Measurements from ENCODE around the gene CD22. TPM values are rescaled to one million over a fixed set of nuclear protein-coding genes. Genes with fewer than 3 reads are reported as not detected.
A peak's percentile ranks its signal among the peaks of the same experiment; 100 is the strongest.

CD22 gene
- total RNA-seq, 2 experiments from 2014 or later = 3.5 to 4.1 TPM

DNA sequence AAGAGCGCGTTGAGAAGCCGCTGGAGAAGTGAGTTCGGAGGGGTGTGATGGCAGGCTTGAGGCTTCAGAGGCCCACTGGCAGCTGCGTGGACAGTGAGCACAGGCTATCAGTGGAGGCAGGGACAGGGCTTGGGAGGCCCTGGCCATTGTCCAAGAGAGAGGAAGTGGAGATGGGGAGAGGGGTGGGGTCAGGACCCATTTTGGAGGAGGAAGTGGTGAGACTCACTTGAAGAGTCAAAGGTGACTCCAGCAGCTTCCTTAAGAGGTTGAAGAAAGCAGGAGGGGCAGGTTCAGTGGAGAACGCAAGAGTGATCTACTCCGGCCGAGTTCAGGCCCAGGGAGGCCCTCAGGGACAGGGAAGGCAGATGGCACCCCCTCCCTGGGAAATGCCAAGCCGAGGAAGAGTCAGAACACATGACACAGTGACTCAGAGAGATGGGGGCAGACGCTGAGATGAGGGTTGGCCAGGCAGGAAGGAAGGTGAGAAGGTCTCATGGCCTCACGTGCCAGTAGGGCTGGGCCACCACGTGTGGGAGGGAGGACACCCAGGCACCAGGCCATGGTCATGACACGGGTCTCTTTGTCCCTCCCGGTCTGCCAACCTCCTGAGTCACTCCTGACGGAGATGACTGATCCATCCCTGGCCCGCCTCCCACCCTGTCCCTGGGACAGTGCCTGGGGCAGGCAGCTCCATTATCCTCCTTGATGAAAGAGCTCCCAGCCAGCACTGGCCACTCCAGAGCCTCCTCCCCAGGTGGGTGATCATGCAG is 10.1 kb upstream of the CD22 start:
- Mint-ChIP-seq H3K27ac (peak overlapping the region; percentile 27), H3K9me3 (ENCODE audit: low read depth) (no peaks in the 10 kb centered on the region), H3K4me3 (no peak overlapping the region), H3K36me3 (ENCODE audit: low read depth) (no peaks in the 10 kb centered on the region), H3K27me3 (peaks cover 4% of the 10 kb centered on the region), H3K4me1 (peaks cover 7% of the 10 kb centered on the region)
- peak; percentile 40 for DNase-seq
- CTCF ChIA-PET = interaction anchor here (1.2 kb wide), 1 partner anchor 69 kb away, joined by 3 read pairs; no protein-coding TSS in a partner anchor
- peak; percentile 66 for ATAC-seq
- intact Hi-C loops (cut with DNase I, micrococcal nuclease) = no loop called here
- POLR2A ChIA-PET = no interaction called here

GRCh38 chr19:35320065-35320713 is 8.8 kb upstream of the CD22 start:
- peaks cover 7% of the 10 kb centered on the region for H3K4me1 Mint-ChIP-seq
- intact Hi-C loops (cut with DNase I, micrococcal nuclease) = no loop called here
- ChIA-PET CTCF (interaction anchor here (0.6 to 0.7 kb wide), 2 partner anchors 32 to 33 kb away, joined by 3 read pairs; no protein-coding TSS in a partner anchor), POLR2A (interaction anchor here (0.6 to 0.7 kb wide), 2 partner anchors 27 to 36 kb away, joined by 4 to 6 read pairs; no protein-coding TSS in a partner anchor)
- no peak overlapping the region for H3K4me3 Mint-ChIP-seq
- H3K27ac Mint-ChIP-seq = no peak overlapping the region
- no peaks in the 10 kb centered on the region for H3K9me3 Mint-ChIP-seq (ENCODE audit: low read depth)
- peaks cover 4% of the 10 kb centered on the region for H3K27me3 Mint-ChIP-seq
- H3K36me3 Mint-ChIP-seq (ENCODE audit: low read depth) = no peaks in the 10 kb centered on the region
- ATAC-seq = peak; percentile 52
- DNase-seq = no peak

DNA sequence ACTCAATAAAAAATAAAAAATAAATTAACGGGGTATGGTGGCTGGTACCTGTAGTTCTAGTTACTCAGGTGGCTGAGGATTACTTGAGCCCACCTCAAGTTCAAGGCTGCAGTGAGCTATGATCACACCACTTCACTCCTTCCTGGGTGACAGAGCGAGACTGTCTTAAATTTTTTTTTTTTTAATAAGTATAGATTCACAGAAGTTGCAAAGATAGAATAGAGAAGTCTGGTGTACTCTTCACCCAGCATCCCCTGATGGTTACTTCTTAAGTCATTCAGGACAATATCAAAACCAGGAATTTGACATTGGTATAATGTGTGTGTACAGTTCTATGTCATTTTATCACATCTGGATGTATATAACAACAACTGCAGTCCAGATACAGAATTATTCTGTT is 7.7 kb upstream of the CD22 start:
- no peak overlapping the region for H3K4me3 Mint-ChIP-seq
- POLR2A ChIA-PET = no interaction called here
- H3K4me1 Mint-ChIP-seq = peaks cover 7% of the 10 kb centered on the region
- DNase-seq (no peak), ATAC-seq (no peak)
- CTCF ChIA-PET = interaction anchor here (0.6 kb wide), 1 partner anchor 87 kb away, joined by 3 read pairs; no protein-coding TSS in a partner anchor
- H3K36me3 Mint-ChIP-seq (ENCODE audit: low read depth) = no peaks in the 10 kb centered on the region
- intact Hi-C loops (cut with DNase I, micrococcal nuclease) = no loop called here
- peaks cover 4% of the 10 kb centered on the region for H3K27me3 Mint-ChIP-seq
- H3K27ac Mint-ChIP-seq = no peak overlapping the region
- no peaks in the 10 kb centered on the region for H3K9me3 Mint-ChIP-seq (ENCODE audit: low read depth)

DNA sequence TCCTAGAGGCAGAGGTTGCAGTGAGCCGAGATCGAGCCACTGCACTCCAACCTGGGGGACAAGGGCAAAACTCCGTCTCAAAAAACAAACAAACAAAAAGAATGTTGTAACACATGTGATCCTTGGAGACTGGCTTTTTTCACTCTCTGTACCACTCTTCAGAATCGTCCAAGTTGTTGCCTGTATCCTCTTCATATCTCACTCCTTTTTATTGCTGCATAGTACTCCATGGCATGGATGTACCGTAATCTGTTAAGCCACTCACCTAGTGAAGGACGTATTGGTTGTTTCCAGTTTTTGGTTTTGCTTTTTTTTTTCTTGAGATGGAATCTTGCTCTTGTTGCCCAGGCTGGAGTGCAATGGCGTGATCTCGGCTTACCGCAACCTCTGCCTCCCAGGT is 7.0 kb upstream of the CD22 start:
- Mint-ChIP-seq H3K9me3 (ENCODE audit: low read depth) (no peaks in the 10 kb centered on the region), H3K4me1 (peaks cover 7% of the 10 kb centered on the region), H3K27me3 (peaks cover 4% of the 10 kb centered on the region), H3K27ac (no peak overlapping the region), H3K4me3 (no peak overlapping the region), H3K36me3 (ENCODE audit: low read depth) (no peaks in the 10 kb centered on the region)
- intact Hi-C loops (cut with DNase I, micrococcal nuclease) = no loop called here
- DNase-seq (no peak), ATAC-seq (no peak)
- ChIA-PET POLR2A (no interaction called here), CTCF (no interaction called here)

GRCh38 chr19:35327642-35328041 is 1.3 kb upstream of the CD22 start:
- H3K27me3 Mint-ChIP-seq = peaks cover 3% of the 10 kb centered on the region
- intact Hi-C loops (cut with DNase I, micrococcal nuclease) = no loop called here
- no peak for DNase-seq
- ChIA-PET CTCF (no interaction called here), POLR2A (interaction anchor here (0.6 kb wide), 1 partner anchor 39 kb away, joined by 6 read pairs; no protein-coding TSS in a partner anchor)
- H3K36me3 Mint-ChIP-seq (ENCODE audit: low read depth) = no peaks in the 10 kb centered on the region
- H3K27ac Mint-ChIP-seq = no peak overlapping the region
- H3K9me3 Mint-ChIP-seq (ENCODE audit: low read depth) = no peaks in the 10 kb centered on the region
- no peak overlapping the region for H3K4me3 Mint-ChIP-seq
- H3K4me1 Mint-ChIP-seq = peaks cover 10% of the 10 kb centered on the region
- ATAC-seq = no peak

DNA sequence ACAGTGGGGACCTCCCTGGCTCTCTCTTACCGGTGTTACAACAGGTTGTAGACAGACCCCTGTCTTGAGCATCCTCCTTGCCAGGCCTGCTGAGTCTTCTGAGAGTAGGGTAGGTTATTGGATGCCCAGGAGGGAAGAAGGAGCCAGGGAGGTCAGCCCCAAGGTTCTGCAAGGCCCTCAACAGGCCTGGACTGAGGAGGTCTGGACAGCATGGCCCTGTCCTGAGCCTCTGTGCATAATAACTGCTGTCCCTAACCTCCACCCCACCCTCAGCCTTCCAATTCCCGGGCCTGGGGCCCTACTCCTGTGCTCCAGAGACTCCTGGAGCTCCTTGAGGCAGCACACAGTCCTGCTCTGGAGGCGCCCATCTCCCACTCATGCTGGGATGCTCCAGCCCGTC is 336 bp downstream of the CD22 start:
- Mint-ChIP-seq H3K27me3 (peaks cover 3% of the 10 kb centered on the region), H3K27ac (no peak overlapping the region), H3K36me3 (ENCODE audit: low read depth) (no peaks in the 10 kb centered on the region), H3K4me1 (peaks cover 23% of the 10 kb centered on the region), H3K4me3 (no peak overlapping the region), H3K9me3 (ENCODE audit: low read depth) (no peaks in the 10 kb centered on the region)
- POLR2A ChIA-PET = no interaction called here
- ATAC-seq (no peak), DNase-seq (no peak)
- intact Hi-C loops (cut with DNase I, micrococcal nuclease) = no loop called here
- CTCF ChIA-PET = interaction anchor here (1.4 kb wide), 1 partner anchor 16 kb away, joined by 3 read pairs; no protein-coding TSS in a partner anchor

DNA sequence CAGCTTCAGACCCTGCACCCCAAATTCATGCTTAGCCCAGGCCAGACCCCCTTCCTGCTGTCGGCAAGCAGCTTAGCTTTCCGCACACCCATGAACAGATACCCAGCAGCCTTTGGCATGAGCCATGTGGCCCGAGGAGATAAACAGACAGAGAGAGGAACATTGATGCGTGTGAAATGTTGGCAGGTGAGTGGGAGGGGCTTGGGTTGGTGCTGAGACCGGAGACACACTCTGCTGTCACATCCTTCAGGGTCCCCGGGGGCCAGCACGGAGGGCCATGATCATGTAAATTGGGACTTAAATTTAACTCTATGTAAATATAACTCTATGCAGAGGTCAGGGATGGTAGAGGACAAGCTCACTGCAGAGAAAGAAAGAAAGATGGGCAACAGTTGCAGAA is 1.5 kb downstream of the CD22 start:
- intact Hi-C loops (cut with DNase I, micrococcal nuclease) = no loop called here
- Mint-ChIP-seq H3K4me1 (peaks cover 26% of the 10 kb centered on the region), H3K4me3 (no peak overlapping the region), H3K27me3 (peaks cover 3% of the 10 kb centered on the region), H3K36me3 (ENCODE audit: low read depth) (no peaks in the 10 kb centered on the region), H3K9me3 (ENCODE audit: low read depth) (no peaks in the 10 kb centered on the region), H3K27ac (no peak overlapping the region)
- CTCF ChIA-PET = no interaction called here
- DNase-seq (no peak), ATAC-seq (no peak)
- POLR2A ChIA-PET = no interaction called here

- Mint-ChIP-seq H3K4me1 (peaks cover 26% of the 10 kb centered on the region), H3K27ac (peak overlapping the region; percentile 51), H3K27me3 (peaks cover 3% of the 10 kb centered on the region), H3K9me3 (ENCODE audit: low read depth) (no peaks in the 10 kb centered on the region), H3K36me3 (ENCODE audit: low read depth) (no peaks in the 10 kb centered on the region), H3K4me3 (no peak overlapping the region)
- ChIA-PET POLR2A (no interaction called here), CTCF (no interaction called here)
- ATAC-seq (no peak), DNase-seq (no peak)
- intact Hi-C loops (cut with DNase I, micrococcal nuclease) = no loop called here
Measured at GRCh38 chr19:35331551-35332214, 2.7 kb downstream of the CD22 start.

DNA sequence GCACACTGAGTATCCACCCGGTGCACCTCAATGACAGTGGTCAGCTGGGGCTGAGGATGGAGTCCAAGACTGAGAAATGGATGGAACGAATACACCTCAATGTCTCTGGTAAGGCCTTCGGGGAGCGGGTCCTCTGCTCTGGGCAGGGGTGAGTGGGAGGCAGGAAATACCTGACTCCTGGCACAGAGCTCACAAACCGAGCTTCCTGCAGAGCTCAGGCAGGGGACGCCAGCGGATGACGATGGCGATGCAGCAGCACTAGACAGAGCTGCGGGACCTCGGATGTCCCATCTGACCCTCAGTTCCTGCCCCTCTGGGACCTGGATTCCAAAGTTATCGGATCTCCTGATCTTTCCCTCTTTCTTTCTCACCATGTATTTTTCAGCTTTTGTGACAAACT is 3.8 kb downstream of the CD22 start:
- H3K9me3 Mint-ChIP-seq (ENCODE audit: low read depth) = no peaks in the 10 kb centered on the region

DNA sequence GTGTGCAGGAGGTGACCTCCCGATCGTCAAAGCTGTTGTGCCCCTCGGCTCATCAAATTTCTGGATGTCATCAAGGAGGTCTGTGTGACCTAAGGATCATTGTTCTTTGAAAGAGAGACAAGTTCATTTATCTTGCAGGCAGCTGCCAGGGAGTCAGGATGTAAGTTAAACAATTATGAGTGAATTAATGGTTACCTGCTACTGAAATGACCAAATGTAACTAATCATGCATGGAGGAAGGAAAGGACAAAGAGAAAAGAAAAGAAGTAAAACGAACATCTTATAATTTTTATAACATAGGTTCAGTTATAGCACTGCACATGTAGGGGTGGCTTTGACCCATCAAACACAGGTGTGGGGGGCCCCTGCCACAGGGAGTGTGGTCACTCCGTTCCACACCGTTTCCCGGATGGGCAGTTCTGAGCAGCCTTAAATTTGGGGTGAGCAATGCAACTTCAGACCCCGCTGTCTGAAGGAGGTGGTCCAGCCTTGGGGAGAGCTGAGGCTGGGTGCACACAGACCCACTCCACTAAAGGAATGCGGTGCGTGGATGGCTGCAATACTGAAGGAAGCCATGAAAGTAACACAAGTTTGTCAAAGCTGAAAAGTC is 5.3 kb downstream of the CD22 start:
- ATAC-seq (no peak), DNase-seq (no peak)
- H3K36me3 Mint-ChIP-seq (ENCODE audit: low read depth) = no peaks in the 10 kb centered on the region
- intact Hi-C loops (cut with DNase I, micrococcal nuclease) = no loop called here
- POLR2A ChIA-PET = no interaction called here
- H3K9me3 Mint-ChIP-seq (ENCODE audit: low read depth) = no peaks in the 10 kb centered on the region
- no peak overlapping the region for H3K4me3 Mint-ChIP-seq
- peaks cover 3% of the 10 kb centered on the region for H3K27me3 Mint-ChIP-seq
- H3K27ac Mint-ChIP-seq = peak overlapping the region; percentile 56
- CTCF ChIA-PET = interaction anchor here (1.1 to 1.9 kb wide), 4 partner anchors 13 to 161 kb away, joined by 3 to 12 read pairs (median 4); partner anchors contain the start of gene FFAR1
- peaks cover 21% of the 10 kb centered on the region for H3K4me1 Mint-ChIP-seq

More for the DNA sequence above, 3.8 kb downstream of the CD22 start:
- ATAC-seq (peak; percentile 92), DNase-seq (peak; percentile 75)
- H3K36me3 Mint-ChIP-seq (ENCODE audit: low read depth) = no peaks in the 10 kb centered on the region
- H3K27ac Mint-ChIP-seq = peak overlapping the region; percentile 51
- CTCF ChIA-PET = interaction anchor here (0.5 to 1.9 kb wide), 4 partner anchors 15 to 602 kb away, joined by 3 to 12 read pairs (median 4); partner anchors contain the start of gene FFAR1
- peak overlapping the region; percentile 12 for H3K4me3 Mint-ChIP-seq
- POLR2A ChIA-PET = no interaction called here
- H3K27me3 Mint-ChIP-seq = peaks cover 3% of the 10 kb centered on the region
- intact Hi-C loops (cut with DNase I, micrococcal nuclease) = no loop called here
- peaks cover 28% of the 10 kb centered on the region for H3K4me1 Mint-ChIP-seq

DNA sequence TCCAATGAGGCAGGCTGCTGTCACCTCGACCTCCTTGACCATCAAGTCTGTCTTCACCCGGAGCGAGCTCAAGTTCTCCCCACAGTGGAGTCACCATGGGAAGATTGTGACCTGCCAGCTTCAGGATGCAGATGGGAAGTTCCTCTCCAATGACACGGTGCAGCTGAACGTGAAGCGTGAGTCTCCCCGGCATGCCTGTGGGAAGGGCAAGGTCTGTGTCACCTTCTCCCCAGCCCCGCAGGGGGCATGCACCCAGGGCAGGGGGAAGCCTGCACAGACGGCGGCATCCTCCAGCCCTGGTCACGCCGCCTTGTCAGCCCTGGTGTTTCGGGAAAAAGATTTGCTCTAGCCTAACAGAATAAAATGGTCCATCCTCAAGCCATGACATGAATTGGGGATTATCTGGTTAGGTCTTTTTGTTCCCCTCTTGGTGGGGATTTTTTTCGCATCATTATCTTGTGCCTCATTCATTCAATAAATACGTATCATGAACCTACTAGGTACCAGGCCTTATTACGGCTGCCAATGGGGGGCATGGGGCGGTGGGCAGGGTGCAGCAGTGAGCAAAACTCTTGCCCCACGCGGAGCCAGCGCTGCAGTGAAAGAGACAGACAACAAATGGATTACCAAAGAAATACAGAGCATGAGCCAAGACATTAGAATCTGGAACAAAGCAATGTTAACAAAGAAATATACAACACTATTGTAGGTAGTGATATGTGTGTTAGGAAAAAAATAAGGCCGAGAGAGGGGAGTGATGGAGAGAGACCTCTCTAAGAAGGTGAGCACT is 7.4 kb downstream of the CD22 start:
- ChIA-PET CTCF (interaction anchor here (0.6 kb wide), 1 partner anchor 132 kb away, joined by 3 read pairs; no protein-coding TSS in a partner anchor), POLR2A (no interaction called here)
- intact Hi-C loops (cut with DNase I, micrococcal nuclease) = no loop called here
- DNase-seq (no peak), ATAC-seq (no peak)
- Mint-ChIP-seq H3K27ac (peak overlapping the region; percentile 34), H3K36me3 (ENCODE audit: low read depth) (no peaks in the 10 kb centered on the region), H3K9me3 (ENCODE audit: low read depth) (no peaks in the 10 kb centered on the region), H3K4me1 (peaks cover 21% of the 10 kb centered on the region), H3K4me3 (no peak overlapping the region), H3K27me3 (no peaks in the 10 kb centered on the region)
